NCI-H2227 (cell line): Measurements from ENCODE around the gene COL5A3.
"Not testable (repeated sequence)": the region's sequence is repeated elsewhere in the genome, so short reads cannot be mapped to it uniquely, and the experiment has no call there.

Source experiments
- DNase-seq: peaks from one replicate; lab custom pipeline; 2025; ENCODE audit not compliant: unreplicated experiment; lab: John Stamatoyannopoulos, UW

The COL5A3 gene

GRCh38 chr19:9939301-9939913, 70.9 kb downstream of the COL5A3 start:
- no peak for DNase-seq

- DNase-seq: no peak
Measured at GRCh38 chr19:9937001-9937411, 73.3 kb downstream of the COL5A3 start.

- DNase-seq: peak; percentile 52
Measured at GRCh38 chr19:9936326-9937000, 73.8 kb downstream of the COL5A3 start, which contains the start of gene OLFM2. Gene OLFM2 (minus strand): TSS chr19:9936515. CDS start chr19:9936366, 149 bp downstream.

GRCh38 chr19:9935506-9936325, 74.6 kb downstream of the COL5A3 start:
- no peak for DNase-seq

GRCh38 chr19:9934132-9934950, 76.0 kb downstream of the COL5A3 start:
- peak; percentile 83 for DNase-seq

GRCh38 chr19:9932835-9933234, 77.5 kb downstream of the COL5A3 start:
- DNase-seq: no peak

GRCh38 chr19:9931629-9932028, 78.7 kb downstream of the COL5A3 start:
- DNase-seq: no peak

- DNase-seq: no peak
Measured at GRCh38 chr19:9923440-9923839, 86.9 kb downstream of the COL5A3 start.

- not testable (repeated sequence) for DNase-seq
Measured at GRCh38 chr19:9922782-9923379, 87.4 kb downstream of the COL5A3 start.

GRCh38 chr19:9917321-9917720, 93.0 kb downstream of the COL5A3 start:
- peak; percentile 70 for DNase-seq

- DNase-seq: no peak
Measured at GRCh38 chr19:9916719-9917118, 93.6 kb downstream of the COL5A3 start.

GRCh38 chr19:9914315-9915207, 95.7 kb downstream of the COL5A3 start:
- DNase-seq: peak; percentile 88

- DNase-seq: no peak
Measured at GRCh38 chr19:9914001-9914314, 96.3 kb downstream of the COL5A3 start.

GRCh38 chr19:9913237-9914000, 96.9 kb downstream of the COL5A3 start:
- DNase-seq: peak; percentile 47

- no peak for DNase-seq
Measured at GRCh38 chr19:9912551-9913236, 97.6 kb downstream of the COL5A3 start.

- no peak for DNase-seq
Measured at GRCh38 chr19:9911524-9912185, 98.6 kb downstream of the COL5A3 start.

GRCh38 chr19:9910625-9911024, 99.7 kb downstream of the COL5A3 start:
- DNase-seq: no peak
